CD14-positive monocyte (primary cell): ENCODE measurements around the gene RAB11FIP4. TPM values are rescaled to one million over a fixed set of nuclear protein-coding genes. Genes with fewer than 3 reads are reported as not detected.

Experiments used
- DNase-seq, 3 donors: peaks; one replicate each; pipeline ENCODE4 v3.0.0-alpha.2; 2011 to 2022
- H2AFZ ChIP-seq: 2 replicates; pipeline ENCODE4 v1.6.0; 2012; ENCODE audit warnings: mild to moderate bottlenecking, low read depth, low read length, inconsistent platforms; ENCODE audit not compliant: insufficient read depth, poor library complexity, severe bottlenecking
- H3K27ac ChIP-seq, 2 donors: 1 replicate in 1 of 2; 2 replicates in 1 of 2; pipeline ENCODE4 v1.5.1; 2012 to 2013; ENCODE audit warnings: low read length in 2 of 2, control low read depth in 1 of 2, inconsistent platforms in 1 of 2, low read depth in 1 of 2, mild to moderate bottlenecking in 1 of 2
- H3K27me3 ChIP-seq, 2 donors: one replicate each; pipeline versions ENCODE4 v1.6.0 to v1.6.1; 2011 to 2013; ENCODE audit warnings: low read length in 2 of 2; ENCODE audit not compliant: control insufficient read depth in 2 of 2, insufficient read depth in 2 of 2
- H3K36me3 ChIP-seq, 2 donors: replicated peaks in 1 of 2; 1 replicate in 1 of 2; 2 replicates in 1 of 2; pipeline versions ENCODE4 v1.5.1 to v1.6.1; 2012 to 2013; ENCODE audit warnings: low read length in 2 of 2, control low read depth in 1 of 2, inconsistent platforms in 1 of 2, mild to moderate bottlenecking in 1 of 2; ENCODE audit not compliant: insufficient read depth in 2 of 2, control insufficient read depth in 1 of 2
- H3K4me1 ChIP-seq, 2 donors: 1 replicate in 1 of 2; 2 replicates in 1 of 2; pipeline versions ENCODE4 v1.5.1 to v1.6.1; 2012 to 2013; ENCODE audit warnings: low read length in 2 of 2, control low read depth in 1 of 2, inconsistent platforms in 1 of 2, mild to moderate bottlenecking in 1 of 2, moderate library complexity in 1 of 2; ENCODE audit not compliant: insufficient read depth in 2 of 2, control insufficient read depth in 1 of 2
- H3K4me2 ChIP-seq: replicated peaks from 2 replicates; pipeline ENCODE3; 2012; ENCODE audit warnings: low read length, moderate library complexity, mild to moderate bottlenecking; ENCODE audit not compliant: poor library complexity, severe bottlenecking; ENCODE audit errors: extremely low read depth
- H3K4me3 ChIP-seq, 3 experiments: fragments of 200-600 bp in 1 of 3; sonication (generic) in 1 of 3; replicated peaks in 1 of 3; 1 replicate in 2 of 3; 2 replicates in 1 of 3; pipeline ENCODE4 v1.5.1; 2011 to 2013; ENCODE audit warnings: low read length in 3 of 3, mild to moderate bottlenecking in 3 of 3, control low read depth in 2 of 3, low read depth in 2 of 3, inconsistent platforms in 1 of 3, moderate library complexity in 1 of 3
- H3K79me2 ChIP-seq: 2 replicates; pipeline ENCODE4 v1.6.0; 2012; ENCODE audit warnings: mild to moderate bottlenecking, control low read depth, inconsistent platforms, low read length, moderate library complexity; ENCODE audit not compliant: insufficient read depth
- H3K9ac ChIP-seq: 2 replicates; pipeline ENCODE4 v1.6.0; 2017; ENCODE audit warnings: low read length, mild to moderate bottlenecking; ENCODE audit not compliant: insufficient read depth, poor library complexity, severe bottlenecking
- H3K9me3 ChIP-seq, 2 donors: replicated peaks in 1 of 2; 1 replicate in 1 of 2; 2 replicates in 1 of 2; pipeline versions ENCODE4 v1.5.1 to v1.6.1; 2012 to 2013; ENCODE audit warnings: low read length in 2 of 2, control low read depth in 1 of 2; ENCODE audit not compliant: control insufficient read depth in 1 of 2, insufficient read depth in 1 of 2
- H4K20me1 ChIP-seq: 2 replicates; pipeline ENCODE4 v1.6.0; 2012; ENCODE audit warnings: mild to moderate bottlenecking, low read length, control low read depth, moderate library complexity; ENCODE audit not compliant: insufficient read depth
- H3K27ac Mint-ChIP-seq, 7 donors: one replicate each; pipeline ENCODE4 v1.8.0; 2020; ENCODE audit warnings: mild to moderate bottlenecking in 7 of 7, mixed read lengths in 7 of 7, moderate library complexity in 6 of 7, inconsistent platforms in 2 of 7
- H3K27me3 Mint-ChIP-seq, 3 donors: one replicate each; pipeline ENCODE4 v1.8.0; 2021 to 2022; ENCODE audit warnings: low read depth in 3 of 3, mild to moderate bottlenecking in 3 of 3, mixed read lengths in 3 of 3, moderate library complexity in 3 of 3, inconsistent platforms in 1 of 3
- H3K36me3 Mint-ChIP-seq, 2 donors: one replicate each; pipeline ENCODE4 v1.8.0; 2020; ENCODE audit warnings: mixed read lengths in 2 of 2, inconsistent platforms in 1 of 2, mild to moderate bottlenecking in 1 of 2
- H3K4me1 Mint-ChIP-seq: one replicate; pipeline ENCODE4 v1.8.0; 2020; ENCODE audit warnings: mild to moderate bottlenecking, mixed read lengths
- H3K4me3 Mint-ChIP-seq, 2 donors: one replicate each; pipeline ENCODE4 v1.8.0; 2020; ENCODE audit warnings: mild to moderate bottlenecking in 2 of 2, mixed read lengths in 2 of 2, moderate library complexity in 1 of 2
- H3K9me3 Mint-ChIP-seq, 7 donors: one replicate each; pipeline ENCODE4 v1.8.0; 2020 to 2022; ENCODE audit warnings: mixed read lengths in 7 of 7, mild to moderate bottlenecking in 6 of 7, moderate library complexity in 6 of 7, inconsistent platforms in 2 of 7
- CTCF ChIP-seq: fragments of 200-600 bp; IDR thresholded peaks from one replicate; pipeline ENCODE4 v1.8.0; 2022; ENCODE audit warnings: antibody characterized with exemption, mild to moderate bottlenecking
- WGBS: methylation state at CpG from one replicate; pipeline ENCODE4 v1.1.5; 2013; ENCODE audit warnings: missing lambda C conversion rate; ENCODE audit not compliant: insufficient coverage; 5-methylcytosine and 5-hydroxymethylcytosine counted together
- intact Hi-C, 2 donors: fragments of 100-400 bp; cut with micrococcal nuclease; formaldehyde crosslinking; loops; one replicate each; pipeline versions ENCODE4 v1.15.0 to v1.15.1; 2023
- polyA plus RNA-seq, 3 donors: library from polyadenylated mRNA; depleted of rRNA in 1 of 3; unstranded in 2 of 3; stranded (reverse) in 1 of 3; fragments of 300-500 nt in 2 of 3; fragments of >200 nt in 1 of 3; fragmentation: Illumina TruSeq in 2 of 3; gene quantifications; 1 replicate in 2 of 3; 2 replicates in 1 of 3; pipeline ENCODE4 v1.2.3, GENCODE V29; 2012 to 2021

RAB11FIP4 gene
- polyA plus RNA-seq, 3 donors, result 10.4 to 21.9 (median 16.2) TPM

DNA sequence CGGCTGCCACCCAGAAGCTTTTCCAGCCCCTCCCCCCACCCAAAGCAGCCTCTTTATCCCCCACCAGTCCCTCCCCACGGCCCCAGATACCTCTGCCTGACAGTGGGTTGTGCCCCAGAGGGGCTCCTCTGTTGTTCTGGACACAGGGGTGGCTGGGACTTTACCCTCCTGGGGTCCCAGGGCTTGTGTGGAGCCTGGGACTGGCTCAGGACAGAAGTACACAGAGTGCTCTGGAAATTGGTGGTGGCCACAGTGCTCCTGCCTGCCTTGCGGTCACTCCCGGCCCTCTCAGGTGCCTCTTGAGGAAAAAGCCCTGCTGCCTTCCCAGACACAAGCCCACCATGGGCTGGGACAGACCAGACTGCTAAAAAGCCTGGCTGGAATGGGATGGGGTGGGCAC, 68.2 kb downstream of the RAB11FIP4 start:
- peak overlapping the region in 1 of 2 donors; percentile 26 for H3K4me3 Mint-ChIP-seq
- DNase-seq, result no peak
- Histone ChIP-seq H3K9me3 (no peaks in the 10 kb centered on the region), H3K4me1 (peaks cover 3 to 7% of the 10 kb centered on the region in 2 donors), H3K4me3 (no peak overlapping the region), H2AFZ (no peak overlapping the region), H3K79me2 (no peaks in the 10 kb centered on the region), H3K36me3 (no peaks in the 10 kb centered on the region), H4K20me1 (no peaks in the 10 kb centered on the region), H3K27ac (no peak overlapping the region), H3K4me2 (no peak overlapping the region), H3K9ac (no peak overlapping the region), H3K27me3 (no peaks in the 10 kb centered on the region)
- no peaks in the 10 kb centered on the region for H3K9me3 Mint-ChIP-seq
- no peaks in the 10 kb centered on the region for H3K36me3 Mint-ChIP-seq
- peaks cover 5 to 7% (median 5%) of the 10 kb centered on the region in 3 donors for H3K27me3 Mint-ChIP-seq
- TF ChIP-seq CTCF, result no peak
- intact Hi-C loops, result no loop called here
- WGBS, result 90% methylated on average over 2 of the region's 4 CpGs
- no peak overlapping the region for H3K27ac Mint-ChIP-seq
- peaks cover 2% of the 10 kb centered on the region for H3K4me1 Mint-ChIP-seq

DNA sequence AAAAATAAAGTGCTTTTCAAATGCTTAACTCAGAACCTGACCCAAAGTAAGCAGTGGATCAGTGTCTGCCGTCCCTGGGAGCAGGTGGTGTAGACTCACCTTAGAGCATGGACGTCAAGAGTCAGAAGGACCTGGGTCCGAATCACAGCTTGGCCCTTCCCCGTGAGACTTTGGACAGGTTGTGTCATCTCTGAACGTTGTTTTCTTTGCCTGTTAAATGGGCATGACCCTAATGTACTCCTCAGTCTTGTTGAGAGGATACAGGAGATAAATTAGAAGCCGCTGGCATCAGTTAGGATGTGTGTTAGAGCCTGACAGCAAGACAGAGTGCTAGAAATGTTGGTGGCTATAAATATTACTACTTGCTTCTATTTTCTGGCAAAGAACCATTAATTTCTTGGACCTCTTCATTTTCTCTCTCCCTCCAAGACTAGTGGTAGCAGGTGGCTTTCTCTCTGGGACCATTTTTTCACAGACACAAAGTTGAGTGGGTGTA, 68.8 kb downstream of the RAB11FIP4 start:
- peaks cover 2% of the 10 kb centered on the region for H3K4me1 Mint-ChIP-seq
- no peak for DNase-seq
- no peak overlapping the region for H3K4me3 Mint-ChIP-seq
- no peak overlapping the region for H3K4me3 ChIP-seq
- no peak overlapping the region for H3K4me2 ChIP-seq
- WGBS, result 87% methylated on average over 5 of the region's 6 CpGs
- H3K4me1 ChIP-seq, result peaks cover 3 to 7% of the 10 kb centered on the region in 2 donors
- no peaks in the 10 kb centered on the region for H4K20me1 ChIP-seq
- H3K27me3 ChIP-seq, result no peaks in the 10 kb centered on the region
- no peaks in the 10 kb centered on the region for H3K9me3 ChIP-seq
- intact Hi-C loops, result no loop called here
- H3K27ac Mint-ChIP-seq, result no peak overlapping the region
- no peak overlapping the region for H3K27ac ChIP-seq
- TF ChIP-seq CTCF, result no peak
- no peak overlapping the region for H3K9ac ChIP-seq
- no peaks in the 10 kb centered on the region for H3K36me3 Mint-ChIP-seq
- no peaks in the 10 kb centered on the region for H3K79me2 ChIP-seq
- no peaks in the 10 kb centered on the region for H3K9me3 Mint-ChIP-seq
- no peak overlapping the region for H2AFZ ChIP-seq
- peaks cover 5 to 7% (median 5%) of the 10 kb centered on the region in 3 donors for H3K27me3 Mint-ChIP-seq
- H3K36me3 ChIP-seq, result no peaks in the 10 kb centered on the region
